Spleen (tissue), 11 donors: Measurements from ENCODE around the gene SMAD3. TPM values are rescaled to one million over a fixed set of nuclear protein-coding genes. Genes with fewer than 3 reads are reported as not detected.
"Not testable (repeated sequence)": the region's sequence is repeated elsewhere in the genome, so short reads cannot be mapped to it uniquely, and the experiment has no call there.

ENCODE experiments used
- DNase-seq: peaks from one replicate; pipeline ENCODE4 v3.0.0-alpha.2; 2020
- H3K27ac ChIP-seq, 8 donors: fragments of 200-600 bp; sonication (generic) in 7 of 8; 1 replicate in 4 of 8; 2 replicates in 4 of 8; pipeline versions ENCODE4 v1.5.0 to v1.8.0; 2016 to 2021; ENCODE audit warnings: inconsistent platforms in 4 of 8, mild to moderate bottlenecking in 4 of 8, moderate library complexity in 1 of 8
- H3K27me3 ChIP-seq, 7 donors: fragments of 200-600 bp; sonication (generic) in 6 of 7; replicated peaks in 1 of 7; 1 replicate in 4 of 7; 2 replicates in 3 of 7; pipeline versions ENCODE4 v1.5.0 to v1.8.0; 2016 to 2021; ENCODE audit warnings: inconsistent platforms in 3 of 7, mild to moderate bottlenecking in 1 of 7
- H3K36me3 ChIP-seq, 6 donors: fragments of 200-600 bp; sonication (generic) in 5 of 6; 1 replicate in 4 of 6; 2 replicates in 2 of 6; pipeline versions ENCODE4 v1.5.0 to v1.8.0; 2016 to 2021; ENCODE audit warnings: inconsistent platforms in 2 of 6
- H3K4me1 ChIP-seq, 6 donors: fragments of 200-600 bp; sonication (generic) in 5 of 6; 1 replicate in 3 of 6; 2 replicates in 3 of 6; pipeline versions ENCODE4 v1.5.0 to v1.8.0; 2016 to 2021; ENCODE audit warnings: inconsistent platforms in 3 of 6
- H3K4me3 ChIP-seq, 8 donors: fragments of 200-600 bp; sonication (generic) in 7 of 8; 1 replicate in 4 of 8; 2 replicates in 4 of 8; pipeline versions ENCODE4 v1.5.0 to v1.8.0; 2016 to 2021; ENCODE audit warnings: inconsistent platforms in 4 of 8, mild to moderate bottlenecking in 4 of 8, moderate library complexity in 2 of 8
- H3K9me3 ChIP-seq, 8 donors: fragments of 200-600 bp; sonication (generic) in 7 of 8; 1 replicate in 4 of 8; 2 replicates in 4 of 8; pipeline versions ENCODE4 v1.5.0 to v1.8.0; 2016 to 2021; ENCODE audit warnings: inconsistent platforms in 4 of 8
- POLR2A ChIP-seq, 3 donors: fragments of 450-650 bp; IDR thresholded peaks; one replicate each; pipeline ENCODE4 v1.5.1; 2017; ENCODE audit warnings: antibody characterized with exemption in 3 of 3, mild to moderate bottlenecking in 1 of 3
- POLR2AphosphoS5 ChIP-seq, 3 donors: sonication (generic); formaldehyde crosslinking; IDR thresholded peaks; one replicate each; pipeline ENCODE4 v1.5.1; 2017; ENCODE audit warnings: antibody characterized with exemption in 3 of 3
- WGBS, 5 donors: extraction: QIAGEN DNeasy Blood & Tissue Kit in 3 of 5; methylation state at CpG; one replicate each; pipeline versions ENCODE4 v1.1.5 to v1.1.7; 2013 to 2018; 5-methylcytosine and 5-hydroxymethylcytosine counted together
- intact Hi-C: fragments of 100-400 bp; cut with DNase I; formaldehyde crosslinking; loops from one replicate; pipeline ENCODE4 v1.15.0; 2023; ENCODE audit warnings: low total_unique reads
- polyA plus RNA-seq, 3 donors: library from polyadenylated mRNA; stranded (reverse); fragments of 200-250 nt; gene quantifications; one replicate each; pipeline ENCODE4 v1.2.1, GENCODE V29; 2013
- total RNA-seq, 7 donors: library from RNA; depleted of rRNA in 3 of 7; stranded (reverse); fragments of >200 nt in 3 of 7; fragmentation: NEBNext Ultra II Directional in 4 of 7; extraction: Animal tissue kit (Norgen Biotek cat#: 25700) in 4 of 7; gene quantifications; one replicate each; pipeline versions ENCODE4 v1.1.0 to v1.2.1, GENCODE V29; 2016 to 2021
- TF ChIP-seq, protein P1 (sequence below), 11 experiments: fragments of 200-600 bp in 7 of 11; fragments of 450-650 bp in 4 of 11; sonication (generic) in 4 of 11; IDR thresholded peaks in 8 of 11; conservative IDR thresholded peaks in 3 of 11; 1 replicate in 7 of 11; 2 replicates in 4 of 11; pipeline versions ENCODE4 v1.4.0 to v1.8.0; 2016 to 2021; ENCODE audit warnings: antibody characterized with exemption in 11 of 11, inconsistent platforms in 4 of 11, mild to moderate bottlenecking in 1 of 11
- donor health status: healthy with polysubstance abuse.
- donor health status: DM: no; HTN: no; CAD: no; lungs with moderate emphysema.
- donor health status: DM: no; HTN: no; CAD: no.
- donor health status: Bipolar disorder and iron deficiency.
- donor health status: healthy.
- donor health status: DM: no; HTN: no; CAD: no.
- donor health status: DM: yes; HTN: yes; CAD: no.

The SMAD3 gene
- total and polyA plus RNA-seq, 10 donors = 8.3 to 78.4 (median 33.7) TPM

DNA sequence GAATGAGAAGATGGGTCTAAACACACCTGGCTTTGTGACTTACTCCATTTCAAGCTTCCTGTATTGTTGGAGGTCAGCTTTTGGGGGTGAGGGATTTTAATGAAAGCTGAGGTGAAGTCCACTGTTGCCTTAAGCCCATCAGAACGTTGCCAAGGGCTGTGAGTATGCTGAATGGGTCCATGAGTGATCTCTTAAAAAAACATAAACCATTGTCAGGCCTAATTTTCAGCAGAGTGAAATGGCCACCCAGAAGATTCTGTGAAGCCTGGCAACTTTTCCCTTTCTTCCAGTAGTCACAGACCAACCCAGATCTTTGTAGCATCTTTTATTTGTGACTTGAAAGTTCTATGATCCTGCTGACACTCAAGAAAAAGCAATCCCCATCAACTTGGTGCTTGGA lies 87.0 kb downstream of the SMAD3 start:
- Histone ChIP-seq H3K4me3 (no peak overlapping the region), H3K27ac (no peak overlapping the region), H3K9me3 (no peaks in the 10 kb centered on the region), H3K36me3 (peaks cover 0 to 17% (median 0%) of the 10 kb centered on the region in 6 donors), H3K27me3 (no peaks in the 10 kb centered on the region), H3K4me1 (peaks cover 39 to 88% (median 44%) of the 10 kb centered on the region in 6 donors)
- TF ChIP-seq POLR2A (IDR thresholded peaks at IDR 0.05) (no peak), POLR2AphosphoS5 (IDR thresholded peaks at IDR 0.05) (no peak)
- TF ChIP-seq, protein P1, sequence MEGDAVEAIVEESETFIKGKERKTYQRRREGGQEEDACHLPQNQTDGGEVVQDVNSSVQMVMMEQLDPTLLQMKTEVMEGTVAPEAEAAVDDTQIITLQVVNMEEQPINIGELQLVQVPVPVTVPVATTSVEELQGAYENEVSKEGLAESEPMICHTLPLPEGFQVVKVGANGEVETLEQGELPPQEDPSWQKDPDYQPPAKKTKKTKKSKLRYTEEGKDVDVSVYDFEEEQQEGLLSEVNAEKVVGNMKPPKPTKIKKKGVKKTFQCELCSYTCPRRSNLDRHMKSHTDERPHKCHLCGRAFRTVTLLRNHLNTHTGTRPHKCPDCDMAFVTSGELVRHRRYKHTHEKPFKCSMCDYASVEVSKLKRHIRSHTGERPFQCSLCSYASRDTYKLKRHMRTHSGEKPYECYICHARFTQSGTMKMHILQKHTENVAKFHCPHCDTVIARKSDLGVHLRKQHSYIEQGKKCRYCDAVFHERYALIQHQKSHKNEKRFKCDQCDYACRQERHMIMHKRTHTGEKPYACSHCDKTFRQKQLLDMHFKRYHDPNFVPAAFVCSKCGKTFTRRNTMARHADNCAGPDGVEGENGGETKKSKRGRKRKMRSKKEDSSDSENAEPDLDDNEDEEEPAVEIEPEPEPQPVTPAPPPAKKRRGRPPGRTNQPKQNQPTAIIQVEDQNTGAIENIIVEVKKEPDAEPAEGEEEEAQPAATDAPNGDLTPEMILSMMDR (IDR thresholded peaks at IDR 0.05 in 8 of 11, conservative IDR thresholded peaks at IDR 0.05 in 3 of 11) = no peak
- no peak for DNase-seq
- intact Hi-C loops = no loop called here
- 65 to 86% (median 74%) methylated on average over 1 of the region's 1 CpG for WGBS, 5 donors

DNA sequence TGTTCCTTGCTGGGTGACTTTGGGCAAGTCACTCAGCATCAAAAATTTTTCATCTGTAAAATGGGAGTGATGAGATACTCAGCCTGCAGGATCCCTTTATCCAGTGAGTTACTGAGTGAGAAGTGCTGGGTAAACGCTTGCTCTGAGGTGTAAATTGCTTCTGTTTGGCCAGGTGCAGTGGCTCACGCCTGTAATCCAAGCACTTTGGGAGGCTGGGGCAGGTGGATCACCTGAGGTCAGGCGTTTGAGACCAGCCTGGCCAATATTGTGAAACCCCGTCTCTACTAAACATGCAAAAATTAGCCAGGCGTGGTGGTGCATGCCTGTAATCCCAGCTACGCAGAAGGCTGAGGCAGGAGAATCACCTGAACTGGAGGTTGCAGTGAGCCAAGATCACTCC lies 87.6 kb downstream of the SMAD3 start:
- H3K27me3 ChIP-seq, H3K9me3 ChIP-seq, DNase-seq, intact Hi-C loops, H3K27ac ChIP-seq, H3K4me3 ChIP-seq: not testable (repeated sequence)
- WGBS, 5 donors = 90 to 94% (median 94%) methylated on average over 5 to 6 of the region's 6 CpGs
- peaks cover 0 to 17% (median 0%) of the 10 kb centered on the region in 6 donors for H3K36me3 ChIP-seq
- H3K4me1 ChIP-seq = peaks cover 39 to 88% (median 44%) of the 10 kb centered on the region in 6 donors

DNA sequence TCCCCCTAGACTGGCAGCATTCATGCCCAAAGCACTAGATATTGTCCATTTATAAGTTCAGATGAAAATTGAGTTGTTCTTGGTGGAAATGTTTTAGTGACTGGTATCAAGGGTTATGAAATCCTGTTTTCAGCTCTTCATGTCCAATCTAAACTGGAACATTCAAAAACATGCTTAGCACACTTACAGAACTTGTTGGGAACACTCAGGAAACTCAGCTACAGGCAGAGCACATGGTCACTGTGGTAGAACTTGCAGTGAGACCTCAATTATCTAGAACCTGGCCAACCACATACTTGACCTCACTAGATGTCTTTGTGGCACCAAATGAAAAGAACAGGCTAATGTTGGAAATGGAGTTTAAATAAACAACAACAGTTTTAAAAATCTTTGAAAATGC lies 88.8 kb downstream of the SMAD3 start:
- Histone ChIP-seq H3K27ac (peak overlapping the region in 2 of 8 donors; percentile 14 to 28), H3K9me3 (no peaks in the 10 kb centered on the region), H3K36me3 (peaks cover 0 to 17% (median 0%) of the 10 kb centered on the region in 6 donors), H3K4me3 (no peak overlapping the region), H3K27me3 (no peaks in the 10 kb centered on the region), H3K4me1 (peaks cover 31 to 85% (median 37%) of the 10 kb centered on the region in 6 donors)
- intact Hi-C loops = no loop called here
- DNase-seq = no peak
- TF ChIP-seq POLR2AphosphoS5 (IDR thresholded peaks at IDR 0.05) (no peak), POLR2A (IDR thresholded peaks at IDR 0.05) (no peak)
- TF ChIP-seq, protein P1 (IDR thresholded peaks at IDR 0.05 in 8 of 11, conservative IDR thresholded peaks at IDR 0.05 in 3 of 11) = no peak

DNA sequence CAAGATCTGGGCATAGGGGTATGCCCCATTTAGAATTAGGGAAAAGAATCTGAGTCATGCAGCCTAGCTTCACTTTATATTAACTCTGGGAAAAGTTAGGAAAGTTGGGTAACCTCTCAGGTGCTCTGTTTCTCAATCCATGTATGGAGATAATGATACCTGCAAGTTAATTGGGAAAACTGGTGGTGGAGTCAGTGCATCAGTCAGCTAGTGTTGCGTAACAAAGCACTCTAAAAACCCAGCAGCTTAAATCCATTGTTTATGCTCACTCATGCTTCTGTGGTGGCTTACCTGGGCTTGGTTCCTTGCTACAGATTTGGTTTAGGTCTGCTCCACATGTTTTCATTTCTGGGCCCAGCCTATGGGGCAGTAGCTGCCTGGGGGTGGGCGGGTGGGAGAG lies 91.0 kb downstream of the SMAD3 start:
- H3K4me1 ChIP-seq = peaks cover 16 to 76% (median 23%) of the 10 kb centered on the region in 6 donors
- no peak overlapping the region for H3K4me3 ChIP-seq
- 92 to 100% (median 98%) methylated on average over 2 of the region's 2 CpGs for WGBS, 5 donors
- H3K36me3 ChIP-seq = peaks cover 0 to 17% (median 0%) of the 10 kb centered on the region in 6 donors
- no peaks in the 10 kb centered on the region for H3K9me3 ChIP-seq
- no peaks in the 10 kb centered on the region for H3K27me3 ChIP-seq
- peak overlapping the region in 1 of 8 donors; percentile 1 for H3K27ac ChIP-seq
- TF ChIP-seq, protein P1 (IDR thresholded peaks at IDR 0.05 in 8 of 11, conservative IDR thresholded peaks at IDR 0.05 in 3 of 11) = no peak
- TF ChIP-seq POLR2AphosphoS5 (IDR thresholded peaks at IDR 0.05) = no peak
- no peak for TF ChIP-seq POLR2A (IDR thresholded peaks at IDR 0.05)
- intact Hi-C loops = no loop called here
- no peak for DNase-seq

DNA sequence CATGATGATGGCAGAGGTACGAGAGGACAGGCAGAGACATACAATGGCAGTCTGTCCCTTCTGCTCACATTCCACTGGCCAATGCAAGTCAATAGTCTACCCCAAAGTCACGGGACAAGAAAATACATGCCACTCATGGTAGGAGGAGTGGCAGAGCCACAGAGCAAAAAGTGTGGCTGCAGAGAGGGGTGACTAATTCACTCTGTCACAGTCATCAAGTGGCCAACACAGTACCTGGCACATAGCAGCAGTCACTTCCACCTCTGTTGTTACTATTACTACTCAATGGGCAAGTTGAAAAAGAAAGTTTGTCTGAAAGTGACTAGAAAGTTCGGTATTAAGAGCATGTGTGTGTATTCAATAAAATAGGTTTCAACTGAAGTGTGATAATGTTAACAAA lies 91.4 kb downstream of the SMAD3 start:
- TF ChIP-seq POLR2A (IDR thresholded peaks at IDR 0.05) (no peak), POLR2AphosphoS5 (IDR thresholded peaks at IDR 0.05) (no peak)
- TF ChIP-seq, protein P1 (IDR thresholded peaks at IDR 0.05 in 8 of 11, conservative IDR thresholded peaks at IDR 0.05 in 3 of 11) = no peak
- DNase-seq = no peak
- Histone ChIP-seq H3K36me3 (peaks cover 0 to 17% (median 0%) of the 10 kb centered on the region in 6 donors), H3K27ac (peak overlapping the region in 1 of 8 donors; percentile 1), H3K9me3 (no peaks in the 10 kb centered on the region), H3K4me3 (no peak overlapping the region), H3K4me1 (peaks cover 20 to 76% (median 25%) of the 10 kb centered on the region in 6 donors), H3K27me3 (no peaks in the 10 kb centered on the region)
- intact Hi-C loops = no loop called here
- 94 to 99% (median 97%) methylated on average over 3 of the region's 3 CpGs for WGBS, 5 donors
